ENCODE data around the gene DAZAP1.

Gene DAZAP1

DNA sequence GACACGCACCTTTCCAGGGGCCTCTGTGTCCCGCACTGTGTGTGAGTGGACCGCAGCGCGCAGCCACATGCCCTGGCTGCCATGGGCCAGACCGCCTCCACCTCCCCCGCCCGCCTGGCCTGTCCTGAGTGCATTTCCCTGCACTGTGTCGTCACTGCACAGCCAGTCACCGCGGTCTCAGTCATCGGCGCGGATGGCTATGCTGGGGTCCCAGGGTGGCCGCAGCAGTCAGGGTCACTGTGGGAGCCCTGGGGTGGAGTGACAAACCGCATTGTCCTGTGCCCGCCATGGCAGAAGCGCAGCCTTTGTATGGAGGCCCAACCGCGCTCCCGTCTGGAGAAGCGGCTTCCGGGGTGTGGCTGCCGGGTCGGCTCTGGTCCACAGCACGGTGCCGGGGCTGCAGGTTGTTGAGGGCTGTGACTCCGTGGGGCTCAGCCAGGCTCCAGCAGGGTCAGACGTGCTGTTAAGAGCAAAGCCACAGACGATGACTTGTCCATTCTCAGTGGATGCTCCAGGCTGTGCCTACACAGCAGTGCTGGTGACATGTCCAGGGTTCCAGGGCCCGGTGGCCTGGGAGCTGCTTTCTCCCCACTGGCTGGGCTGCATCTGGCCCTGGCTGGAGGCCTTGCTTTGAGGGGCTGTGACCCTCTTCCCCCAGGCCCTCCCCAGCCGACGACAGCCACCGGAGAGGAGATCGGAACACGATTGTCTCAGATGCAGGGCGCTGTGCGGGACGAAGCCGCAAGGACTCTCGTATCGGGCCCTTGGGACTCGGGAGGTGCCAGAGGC lies 30.0 kb upstream of the DAZAP1 start:
- DNase-seq, result no peak

DNA sequence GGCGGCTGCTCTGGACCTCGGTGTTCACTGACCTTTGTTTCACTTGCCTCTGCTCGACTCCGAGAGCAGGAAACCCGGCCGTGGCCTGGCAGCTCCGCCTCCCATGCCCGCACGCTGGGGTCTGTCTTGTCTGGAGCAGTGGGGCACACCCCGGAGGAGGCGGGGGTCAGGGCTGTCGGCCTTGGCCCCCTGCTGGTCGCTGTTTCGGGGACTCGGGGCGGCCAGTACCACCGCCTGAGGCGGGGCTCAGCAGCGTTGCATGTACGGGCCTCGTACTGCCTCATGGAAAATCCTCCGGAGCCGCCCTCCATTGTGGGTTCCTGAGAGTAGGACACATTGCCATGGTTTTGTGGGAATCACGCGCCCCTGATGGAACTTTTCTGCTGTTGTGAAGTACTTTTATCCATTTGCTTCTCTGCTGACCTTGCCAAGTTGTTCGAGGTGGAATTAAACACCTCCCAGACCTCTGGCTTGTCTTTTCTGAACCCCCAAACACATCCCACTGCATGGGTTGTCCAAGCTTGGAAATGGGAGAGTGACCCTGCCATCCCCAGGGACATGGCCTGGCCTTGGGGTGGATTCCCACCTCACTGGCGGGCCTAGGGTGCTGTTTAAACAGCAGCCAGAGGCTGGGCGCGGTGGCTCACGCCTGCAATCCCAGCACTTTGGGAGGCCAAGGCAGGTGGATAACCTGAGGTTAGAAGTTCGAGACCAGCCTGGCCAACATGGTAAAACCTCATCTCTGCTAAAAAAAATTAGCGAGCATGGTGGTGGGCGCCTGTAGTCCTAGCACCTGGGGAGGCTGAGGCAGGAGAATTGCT lies 29.2 kb upstream of the DAZAP1 start:
- no peak for DNase-seq

DNA sequence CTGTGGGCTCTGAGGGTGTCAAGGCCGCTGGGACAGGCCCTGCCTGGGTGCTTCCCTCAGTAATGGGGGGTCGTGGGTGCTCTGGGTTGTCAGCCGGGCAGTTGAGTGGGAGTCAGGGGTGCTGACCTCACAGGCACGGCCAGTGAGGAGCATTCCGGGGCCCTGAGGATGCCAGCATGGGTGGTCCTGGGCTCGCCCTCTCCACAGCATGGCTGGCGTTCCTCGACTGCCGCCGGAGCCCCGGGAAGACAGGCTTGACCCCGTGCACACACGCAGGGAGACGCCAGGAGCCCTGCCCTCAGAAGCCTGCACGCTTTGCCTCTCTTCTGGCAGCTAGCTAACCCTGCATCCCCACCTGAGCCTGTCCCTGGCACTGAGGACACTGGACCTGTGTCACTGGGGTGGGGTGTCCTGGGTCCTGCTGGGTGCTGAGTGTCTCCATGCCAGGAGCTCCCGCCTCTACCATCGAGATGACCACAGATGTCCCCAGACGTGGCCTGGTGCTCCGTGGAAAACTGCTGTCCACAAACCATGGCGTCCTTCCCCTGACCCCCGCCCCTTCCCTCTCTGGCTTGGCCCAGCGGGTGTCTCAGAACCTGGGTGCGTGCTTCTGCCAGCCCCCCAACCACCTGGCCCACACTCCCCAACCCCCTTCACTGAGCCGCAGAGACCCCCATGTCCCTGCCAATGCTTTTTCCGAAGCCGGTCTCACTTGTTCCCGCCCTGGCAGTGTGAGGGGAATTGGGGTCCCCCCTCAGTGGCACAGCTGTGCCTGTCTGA lies 28.1 kb upstream of the DAZAP1 start:
- DNase-seq, result no peak

- no peak for DNase-seq
These were observed 27.4 kb upstream of the DAZAP1 start for GRCh38 chr19:1379961-1380489.

GRCh38 chr19:1382250-1382649 lies 25.1 kb upstream of the DAZAP1 start:
- DNase-seq, result no peak

DNA sequence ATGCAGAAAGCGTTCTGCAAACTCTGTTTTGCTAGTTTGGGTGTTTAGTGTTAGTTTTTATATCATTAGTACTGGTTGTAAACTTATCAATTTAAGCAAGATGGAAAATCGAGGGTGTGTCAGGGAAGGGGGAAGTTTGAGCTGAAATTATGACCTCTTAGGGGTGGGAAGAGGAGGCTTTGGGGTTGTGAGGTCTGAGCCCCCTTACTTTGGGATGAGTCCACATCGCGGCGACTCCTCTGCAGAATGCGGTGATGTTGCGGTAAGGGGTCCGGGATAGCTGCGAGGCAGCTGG lies 24.4 kb upstream of the DAZAP1 start:
- no peak for DNase-seq

DNA sequence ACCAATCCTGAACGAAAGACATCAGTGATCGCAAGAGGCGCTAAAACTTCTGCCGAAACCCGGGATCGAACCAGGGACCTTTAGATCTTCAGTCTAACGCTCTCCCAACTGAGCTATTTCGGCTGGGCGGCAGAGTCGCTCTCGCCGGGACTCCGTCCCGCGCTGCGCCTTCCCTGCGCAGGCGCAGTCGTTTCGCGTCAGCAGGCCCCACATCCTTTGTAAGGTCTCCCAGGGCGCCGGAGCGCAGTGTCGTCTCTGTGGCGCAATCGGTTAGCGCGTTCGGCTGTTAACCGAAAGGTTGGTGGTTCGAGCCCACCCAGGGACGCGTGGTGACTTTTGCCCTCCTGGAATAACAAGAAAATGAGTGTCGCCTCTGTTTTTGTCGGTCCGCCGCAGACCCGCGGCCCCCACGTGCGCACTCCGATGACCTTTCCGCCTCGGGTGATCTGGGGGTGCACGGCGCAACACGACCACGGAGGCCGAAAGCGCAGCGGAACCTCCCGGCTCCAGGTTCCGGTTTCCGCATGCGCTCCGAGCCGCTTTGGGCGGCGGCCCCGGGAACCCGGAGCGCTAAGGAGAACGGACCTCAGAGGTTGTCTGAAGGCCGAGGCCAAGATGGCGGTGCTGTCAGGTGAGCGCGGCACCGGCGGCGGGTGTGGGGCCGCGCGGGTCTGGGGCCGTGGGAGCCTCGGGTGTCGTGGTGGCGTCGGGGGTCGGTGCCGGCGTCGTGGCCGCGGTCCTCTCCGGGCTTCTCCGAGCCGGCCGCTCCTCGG lies 23.9 kb upstream of the DAZAP1 start, which contains the start of gene NDUFS7:
Gene NDUFS7 (plus strand): TSS at position 596 of the 773 bp plus-strand sequence. CDS start 20 bp downstream, at position 616.
- DNase-seq, result peak; percentile 96 to 99

DNA sequence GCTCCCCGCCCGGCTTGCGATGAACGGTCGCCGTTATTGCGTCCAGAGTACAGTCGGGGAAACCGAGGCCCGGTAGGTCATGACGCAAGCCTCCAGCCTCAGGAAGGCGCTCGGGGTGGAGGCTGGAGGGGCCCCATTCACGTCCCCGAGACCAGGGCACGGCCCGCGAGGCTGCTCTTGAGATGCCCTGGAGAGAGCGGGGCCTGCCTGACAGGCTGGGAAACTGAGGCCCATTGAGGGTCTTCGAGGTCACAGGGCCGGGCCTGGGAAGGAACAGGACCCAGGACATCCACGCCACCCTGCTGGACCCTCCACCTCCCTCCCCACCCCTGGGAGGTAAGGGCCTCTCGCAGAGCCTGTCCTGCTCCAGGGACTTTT lies 23.3 kb upstream of the DAZAP1 start:
- no peak for DNase-seq

- DNase-seq, result no peak
These were observed 22.8 kb upstream of the DAZAP1 start for GRCh38 chr19:1384478-1385110.

- DNase-seq, result no peak
These were observed 21.6 kb upstream of the DAZAP1 start for GRCh38 chr19:1385816-1386215.

- no peak for DNase-seq
These were observed 20.3 kb upstream of the DAZAP1 start for GRCh38 chr19:1386945-1387683.

- no peak for DNase-seq
These were observed 19.4 kb upstream of the DAZAP1 start for GRCh38 chr19:1387684-1388636.

DNA sequence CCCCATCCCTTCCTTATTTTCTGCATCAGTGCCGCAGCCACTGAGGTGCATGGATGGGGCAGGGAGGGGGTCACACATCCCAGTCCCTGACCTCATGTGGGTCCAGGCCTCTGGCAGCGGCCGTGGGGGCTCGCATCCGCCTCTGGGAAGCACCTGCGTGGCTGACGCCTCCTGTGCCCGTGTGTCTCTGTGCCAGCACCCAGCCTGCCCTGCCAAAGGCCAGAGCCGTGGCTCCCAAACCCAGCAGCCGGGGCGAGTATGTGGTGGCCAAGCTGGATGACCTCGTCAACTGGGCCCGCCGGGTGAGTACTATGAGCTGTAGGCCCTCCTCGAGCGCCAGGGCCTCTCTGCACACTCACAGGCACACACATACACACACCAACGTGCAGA lies 18.8 kb upstream of the DAZAP1 start:
- no peak for DNase-seq

DNA sequence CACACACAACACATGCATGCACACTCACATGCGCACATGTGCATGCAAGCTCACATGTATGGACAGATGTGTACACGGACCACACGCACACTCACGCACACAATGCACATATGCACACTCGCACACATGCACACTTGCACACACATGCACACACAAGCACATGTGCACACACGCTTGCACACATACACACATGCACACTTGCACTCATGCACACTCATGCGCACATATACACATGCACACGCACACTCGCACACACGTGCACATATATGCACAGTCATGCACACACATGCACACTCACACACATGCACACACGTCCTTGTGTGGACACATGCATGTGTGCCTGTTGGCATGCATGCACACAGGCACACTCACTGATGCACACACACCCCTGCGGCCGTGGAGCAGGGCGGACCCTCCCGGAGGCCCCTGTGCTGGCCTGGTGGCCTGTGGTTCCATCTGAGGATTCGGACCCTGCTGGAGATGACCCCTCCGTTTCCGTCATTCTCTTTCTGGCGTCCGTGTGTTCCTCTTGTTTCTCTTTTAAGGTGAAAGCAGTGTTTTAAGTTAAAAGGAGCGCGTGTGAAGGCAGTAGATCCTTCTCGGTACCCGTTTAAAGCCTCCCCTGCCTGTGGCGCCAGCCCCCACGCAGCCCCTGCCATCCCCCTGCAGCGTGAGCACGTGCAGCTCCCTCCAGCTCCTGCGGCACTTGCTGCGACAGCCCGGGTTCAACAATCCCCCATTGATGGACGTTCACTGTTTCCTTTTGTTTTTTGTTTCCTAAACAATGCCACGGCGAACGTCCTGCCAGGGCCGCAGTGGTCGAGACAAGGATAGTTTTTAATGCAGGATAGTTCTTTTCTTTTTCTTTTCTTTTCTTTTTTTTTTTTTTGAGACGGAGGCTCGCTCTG lies 18.1 kb upstream of the DAZAP1 start:
- DNase-seq, result no peak

DNA sequence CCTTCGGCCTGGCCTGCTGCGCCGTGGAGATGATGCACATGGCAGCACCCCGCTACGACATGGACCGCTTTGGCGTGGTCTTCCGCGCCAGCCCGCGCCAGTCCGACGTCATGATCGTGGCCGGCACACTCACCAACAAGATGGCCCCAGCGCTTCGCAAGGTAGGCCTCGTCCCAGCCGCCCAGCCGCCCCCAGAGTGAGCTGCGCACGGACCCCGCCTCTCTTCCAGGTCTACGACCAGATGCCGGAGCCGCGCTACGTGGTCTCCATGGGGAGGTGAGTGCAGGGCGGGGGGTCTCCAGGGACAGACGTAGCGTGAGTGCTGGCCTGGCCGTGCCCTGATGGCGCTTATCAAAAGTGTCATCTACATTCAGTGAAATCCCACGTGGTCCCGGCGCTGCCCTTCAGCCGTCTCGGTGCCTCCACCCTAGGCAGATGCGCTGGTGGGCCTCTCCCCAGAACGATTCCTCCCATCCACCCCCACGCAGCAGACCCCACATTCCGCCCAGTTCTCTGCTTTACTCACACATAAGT lies 16.4 kb upstream of the DAZAP1 start:
- DNase-seq, result no peak

DNA sequence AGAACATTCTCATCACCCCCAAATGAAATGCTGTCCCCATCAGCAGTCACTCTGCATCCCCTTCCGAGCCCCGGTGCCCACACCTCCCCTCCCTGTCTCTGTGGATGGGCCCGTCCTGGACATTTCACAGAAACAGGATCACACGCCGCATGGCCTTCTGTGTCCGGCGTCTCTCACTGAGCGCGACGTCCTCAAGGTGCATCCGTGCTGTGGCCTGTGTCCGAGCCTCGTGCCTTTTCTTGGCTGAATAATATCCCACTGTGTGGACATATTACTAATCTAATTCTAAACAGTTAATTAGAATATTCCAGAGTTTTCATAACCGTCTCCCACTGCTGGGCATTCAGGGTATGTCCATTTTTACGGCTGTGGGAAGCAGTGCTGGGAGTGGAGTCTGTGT lies 15.0 kb upstream of the DAZAP1 start:
- DNase-seq, result no peak

DNA sequence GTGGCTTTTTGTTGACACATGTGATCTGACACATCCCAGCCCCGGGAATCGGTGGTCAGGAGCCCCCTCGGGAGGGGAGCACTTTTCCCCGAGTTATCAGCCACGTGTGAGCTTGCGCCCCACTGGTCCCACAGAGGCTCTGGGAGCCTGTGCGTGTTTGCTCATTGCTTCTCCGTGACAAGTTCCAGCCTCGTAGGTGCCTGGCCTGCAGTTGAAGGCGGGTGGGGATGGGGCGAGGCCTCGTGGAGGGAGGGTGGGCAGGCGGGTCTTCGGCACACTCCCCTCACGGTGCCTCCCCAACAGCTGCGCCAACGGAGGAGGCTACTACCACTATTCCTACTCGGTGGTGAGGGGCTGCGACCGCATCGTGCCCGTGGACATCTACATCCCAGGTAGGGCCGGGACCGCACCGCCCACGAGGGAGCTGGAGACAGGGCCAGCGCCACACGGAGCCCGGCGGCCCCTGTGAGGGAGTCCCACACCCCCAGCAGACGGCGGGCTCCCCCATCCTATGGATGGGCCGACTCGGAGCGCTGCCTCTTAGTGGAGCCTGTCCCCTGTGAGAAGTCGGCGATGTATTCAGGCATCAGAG lies 14.4 kb upstream of the DAZAP1 start:
- no peak for DNase-seq

- DNase-seq, result no peak
These were observed 13.5 kb upstream of the DAZAP1 start for GRCh38 chr19:1393841-1394240.

Measured in NCI-H446 (cell line).